Measurements from ENCODE around the gene C2orf15.

GRCh38 chr2:99111945-99112344 is 29.6 kb upstream of the C2orf15 start:
- TF ChIP-seq SMARCA5 (IDR thresholded peaks at IDR 0.05), result no peak
- no peak for TF ChIP-seq RFX5 (IDR thresholded peaks at IDR 0.05; ENCODE audit: low read depth, low read length)
- TF ChIP-seq, protein P1, sequence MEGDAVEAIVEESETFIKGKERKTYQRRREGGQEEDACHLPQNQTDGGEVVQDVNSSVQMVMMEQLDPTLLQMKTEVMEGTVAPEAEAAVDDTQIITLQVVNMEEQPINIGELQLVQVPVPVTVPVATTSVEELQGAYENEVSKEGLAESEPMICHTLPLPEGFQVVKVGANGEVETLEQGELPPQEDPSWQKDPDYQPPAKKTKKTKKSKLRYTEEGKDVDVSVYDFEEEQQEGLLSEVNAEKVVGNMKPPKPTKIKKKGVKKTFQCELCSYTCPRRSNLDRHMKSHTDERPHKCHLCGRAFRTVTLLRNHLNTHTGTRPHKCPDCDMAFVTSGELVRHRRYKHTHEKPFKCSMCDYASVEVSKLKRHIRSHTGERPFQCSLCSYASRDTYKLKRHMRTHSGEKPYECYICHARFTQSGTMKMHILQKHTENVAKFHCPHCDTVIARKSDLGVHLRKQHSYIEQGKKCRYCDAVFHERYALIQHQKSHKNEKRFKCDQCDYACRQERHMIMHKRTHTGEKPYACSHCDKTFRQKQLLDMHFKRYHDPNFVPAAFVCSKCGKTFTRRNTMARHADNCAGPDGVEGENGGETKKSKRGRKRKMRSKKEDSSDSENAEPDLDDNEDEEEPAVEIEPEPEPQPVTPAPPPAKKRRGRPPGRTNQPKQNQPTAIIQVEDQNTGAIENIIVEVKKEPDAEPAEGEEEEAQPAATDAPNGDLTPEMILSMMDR (IDR thresholded peaks at IDR 0.05 in 2 of 3, conservative IDR thresholded peaks at IDR 0.05 in 1 of 3; ENCODE audit: control insufficient read depth in 2 of 3, extremely low read depth in 1 of 3, insufficient read depth in 1 of 3, low read depth in 3 of 3, low read length in 3 of 3), result no peak
- TF ChIP-seq CREM (IDR thresholded peaks at IDR 0.05; ENCODE audit: low read depth), result no peak
- no peak for TF ChIP-seq POLR2AphosphoS5 (IDR thresholded peaks at IDR 0.05; ENCODE audit: low read length)
- TF ChIP-seq NBN (IDR thresholded peaks at IDR 0.05), result no peak
